HEK293 (cell line): ENCODE results near the gene NAA16.

Experiments used
- ATF2 ChIP-seq: fragments of 450-650 bp; formaldehyde crosslinking; IDR thresholded peaks from 2 replicates; pipeline ENCODE4 v1.5.1; 2016; ENCODE audit warnings: missing biosample characterization, missing genetic modification characterization, low read depth
- KLF17 ChIP-seq: fragments of 450-650 bp; formaldehyde crosslinking; IDR thresholded peaks from 2 replicates; pipeline ENCODE4 v1.5.1; 2016; ENCODE audit warnings: missing biosample characterization, missing genetic modification characterization
- KLF9 ChIP-seq: fragments of 450-650 bp; formaldehyde crosslinking; IDR thresholded peaks from 2 replicates; pipeline ENCODE4 v1.5.1; 2016; ENCODE audit warnings: missing biosample characterization, missing genetic modification characterization, low read depth
- OSR2 ChIP-seq: fragments of 450-650 bp; formaldehyde crosslinking; IDR thresholded peaks from 2 replicates; pipeline ENCODE4 v1.5.1; 2016; ENCODE audit warnings: missing biosample characterization, missing genetic modification characterization
- PATZ1 ChIP-seq: fragments of 450-650 bp; formaldehyde crosslinking; IDR thresholded peaks from 2 replicates; pipeline ENCODE4 v1.5.1; 2016; ENCODE audit warnings: missing biosample characterization, missing genetic modification characterization
- PRDM1 ChIP-seq: fragments of 450-650 bp; formaldehyde crosslinking; IDR thresholded peaks from 2 replicates; pipeline ENCODE4; 2016; ENCODE audit warnings: missing biosample characterization, missing genetic modification characterization
- PRDM10 ChIP-seq: fragments of 450-650 bp; formaldehyde crosslinking; IDR thresholded peaks from 2 replicates; pipeline ENCODE4 v1.5.1; 2016; ENCODE audit warnings: missing biosample characterization, missing genetic modification characterization
- TSHZ1 ChIP-seq: fragments of 450-650 bp; formaldehyde crosslinking; IDR thresholded peaks from 2 replicates; pipeline ENCODE4 v1.5.1; 2016; ENCODE audit warnings: missing biosample characterization, missing genetic modification characterization, borderline replicate concordance
- ZBTB20 ChIP-seq: fragments of 450-650 bp; formaldehyde crosslinking; IDR thresholded peaks from 2 replicates; pipeline ENCODE4 v1.5.1; 2016; ENCODE audit warnings: missing biosample characterization, missing genetic modification characterization
- ZBTB44 ChIP-seq: fragments of 450-650 bp; IDR thresholded peaks from 2 replicates; pipeline ENCODE4 v1.5.1; 2018; ENCODE audit warnings: missing biosample characterization, mild to moderate bottlenecking, missing genetic modification characterization
- ZEB2 ChIP-seq: fragments of 450-650 bp; formaldehyde crosslinking; IDR thresholded peaks from 2 replicates; pipeline ENCODE4 v1.5.1; 2016; ENCODE audit warnings: missing biosample characterization, missing genetic modification characterization
- ZIC2 ChIP-seq: fragments of 450-650 bp; formaldehyde crosslinking; IDR thresholded peaks from 2 replicates; pipeline ENCODE4 v1.5.1; 2016; ENCODE audit warnings: missing biosample characterization, missing genetic modification characterization
- ZNF10 ChIP-seq: fragments of 450-650 bp; formaldehyde crosslinking; IDR thresholded peaks from 2 replicates; pipeline ENCODE4 v1.5.1; 2017; ENCODE audit warnings: missing biosample characterization, missing genetic modification characterization
- ZNF202 ChIP-seq: fragments of 450-650 bp; formaldehyde crosslinking; IDR thresholded peaks from 2 replicates; pipeline ENCODE4 v1.5.1; 2016; ENCODE audit warnings: missing biosample characterization, missing genetic modification characterization, borderline replicate concordance
- ZNF239 ChIP-seq: fragments of 450-650 bp; formaldehyde crosslinking; IDR thresholded peaks from 2 replicates; pipeline ENCODE4 v1.5.1; 2016; ENCODE audit warnings: missing biosample characterization, missing genetic modification characterization
- ZNF394 ChIP-seq: fragments of 450-650 bp; formaldehyde crosslinking; IDR thresholded peaks from 2 replicates; pipeline ENCODE4 v1.5.1; 2016; ENCODE audit warnings: missing biosample characterization, missing genetic modification characterization, mild to moderate bottlenecking, moderate library complexity, borderline replicate concordance
- ZNF423 ChIP-seq: fragments of 450-650 bp; formaldehyde crosslinking; IDR thresholded peaks from 2 replicates; pipeline ENCODE4 v1.5.1; 2016; ENCODE audit warnings: missing biosample characterization, missing genetic modification characterization
- ZNF521 ChIP-seq: fragments of 450-650 bp; formaldehyde crosslinking; IDR thresholded peaks from 2 replicates; pipeline ENCODE4 v1.5.1; 2017; ENCODE audit warnings: missing biosample characterization, mild to moderate bottlenecking, missing genetic modification characterization
- ZNF529 ChIP-seq: fragments of 450-650 bp; formaldehyde crosslinking; IDR thresholded peaks from 2 replicates; pipeline ENCODE4 v1.5.1; 2017; ENCODE audit warnings: missing genetic modification characterization, missing biosample characterization; ENCODE audit not compliant: insufficient replicate concordance
- ZNF658 ChIP-seq: fragments of 450-650 bp; formaldehyde crosslinking; IDR thresholded peaks from 2 replicates; pipeline ENCODE4; 2016; ENCODE audit warnings: missing biosample characterization, missing genetic modification characterization
- ZXDB ChIP-seq: fragments of 450-650 bp; formaldehyde crosslinking; IDR thresholded peaks from 2 replicates; pipeline ENCODE4 v1.5.1; 2016; ENCODE audit warnings: missing biosample characterization, missing genetic modification characterization
- TF ChIP-seq, protein P1 (sequence below): fragments of 450-650 bp; formaldehyde crosslinking; IDR thresholded peaks from 2 replicates; pipeline ENCODE4; 2016; ENCODE audit warnings: missing biosample characterization, missing genetic modification characterization
- TF ChIP-seq, protein P2 (sequence below): fragments of 450-650 bp; formaldehyde crosslinking; IDR thresholded peaks from 2 replicates; pipeline ENCODE4 v1.5.1; 2016; ENCODE audit warnings: missing biosample characterization, missing genetic modification characterization

The NAA16 gene

GRCh38 chr13:41310963-41311405, at the start of gene NAA16 (continued):
- TF ChIP-seq, protein P1, sequence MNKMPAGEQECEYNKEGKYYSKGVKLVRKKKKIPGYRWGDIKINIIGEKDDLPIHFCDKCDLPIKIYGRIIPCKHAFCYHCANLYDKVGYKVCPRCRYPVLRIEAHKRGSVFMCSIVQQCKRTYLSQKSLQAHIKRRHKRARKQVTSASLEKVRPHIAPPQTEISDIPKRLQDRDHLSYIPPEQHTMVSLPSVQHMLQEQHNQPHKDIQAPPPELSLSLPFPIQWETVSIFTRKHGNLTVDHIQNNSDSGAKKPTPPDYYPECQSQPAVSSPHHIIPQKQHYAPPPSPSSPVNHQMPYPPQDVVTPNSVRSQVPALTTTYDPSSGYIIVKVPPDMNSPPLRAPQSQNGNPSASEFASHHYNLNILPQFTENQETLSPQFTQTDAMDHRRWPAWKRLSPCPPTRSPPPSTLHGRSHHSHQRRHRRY (tag by site-specific recombination), result no peak
- TF ChIP-seq KLF17 (tag by site-specific recombination), result peak; percentile 66
- peak; percentile 67; the same call in 1 of the 2 replicates for TF ChIP-seq TSHZ1
- peak; percentile 61; the same call in 1 of the 2 replicates for TF ChIP-seq PRDM1
- TF ChIP-seq ZNF521 (tag by site-specific recombination), result no peak
- TF ChIP-seq ZBTB20 (tag by site-specific recombination), result no peak
- peak; percentile 93 for TF ChIP-seq ZEB2 (tag by site-specific recombination)
- peak; percentile 95 for TF ChIP-seq ZIC2 (tag by site-specific recombination)
- TF ChIP-seq, protein P2, sequence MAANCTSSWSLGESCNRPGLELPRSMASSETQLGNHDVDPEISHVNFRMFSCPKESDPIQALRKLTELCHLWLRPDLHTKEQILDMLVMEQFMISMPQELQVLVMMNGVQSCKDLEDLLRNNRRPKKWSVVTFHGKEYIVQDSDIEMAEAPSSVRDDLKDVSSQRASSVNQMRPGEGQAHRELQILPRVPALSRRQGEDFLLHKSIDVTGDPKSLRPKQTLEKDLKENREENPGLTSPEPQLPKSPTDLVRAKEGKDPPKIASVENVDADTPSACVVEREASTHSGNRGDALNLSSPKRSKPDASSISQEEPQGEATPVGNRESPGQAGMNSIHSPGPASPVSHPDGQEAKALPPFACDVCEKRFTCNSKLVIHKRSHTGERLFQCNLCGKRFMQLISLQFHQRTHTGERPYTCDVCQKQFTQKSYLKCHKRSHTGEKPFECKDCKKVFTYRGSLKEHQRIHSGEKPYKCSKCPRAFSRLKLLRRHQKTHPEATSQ (tag by site-specific recombination), result no peak
- peak; percentile 59; the same call in 1 of the 2 replicates for TF ChIP-seq ZBTB44 (tag by site-specific recombination)
- TF ChIP-seq ZNF239 (tag by site-specific recombination), result no peak
- TF ChIP-seq ZNF423 (tag by site-specific recombination), result peak; percentile 98
- no peak for TF ChIP-seq ZNF529
- TF ChIP-seq KLF9 (tag by site-specific recombination), result peak; percentile 66; the same call in 1 of the 2 replicates
- TF ChIP-seq ZNF658, result no peak
- TF ChIP-seq ZNF10, result 0 out of 2 replicates have a peak, but pooled peaks have one; percentile 46
- TF ChIP-seq ZXDB, result peak; percentile 75
- peak; percentile 40; the same call in 1 of the 2 replicates for TF ChIP-seq ZNF394
- no peak for TF ChIP-seq ATF2 (tag by site-specific recombination)
- no peak for TF ChIP-seq ZNF202
- TF ChIP-seq PRDM10 (tag by site-specific recombination), result peak; percentile 19; the same call in 1 of the 2 replicates
- TF ChIP-seq OSR2 (tag by site-specific recombination), result 0 out of 2 replicates have a peak, but pooled peaks have one; percentile 21
- peak; percentile 97 for TF ChIP-seq PATZ1 (tag by site-specific recombination)
